HEK293 (cell line): Measurements from ENCODE around the gene PDLIM5.

Experiments
- HOXA7 ChIP-seq: sonication (generic); formaldehyde crosslinking; IDR thresholded peaks from 2 replicates; pipeline ENCODE4 v1.8.1; 2022; ENCODE audit warnings: missing genetic modification reagents, borderline replicate concordance
- ZFHX2 ChIP-seq: fragments of 450-650 bp; formaldehyde crosslinking; conservative IDR thresholded peaks from 2 replicates; pipeline ENCODE4 v1.5.1; 2016; ENCODE audit warnings: missing biosample characterization, missing genetic modification characterization
- ZFP41 ChIP-seq: fragments of 450-650 bp; formaldehyde crosslinking; IDR thresholded peaks from 2 replicates; pipeline ENCODE4 v1.5.1; 2016; ENCODE audit warnings: missing biosample characterization, missing genetic modification characterization, borderline replicate concordance
- ZNF133 ChIP-seq: fragments of 450-650 bp; formaldehyde crosslinking; IDR thresholded peaks from 2 replicates; pipeline ENCODE4 v1.5.1; 2016; ENCODE audit warnings: missing biosample characterization, missing genetic modification characterization
- ZNF274 ChIP-seq, 2 experiments: fragments of 200-500 bp in 1 of 2; fragments of 450-650 bp in 1 of 2; sonication (Bioruptor generic) in 1 of 2; formaldehyde crosslinking in 1 of 2; IDR thresholded peaks; 2 replicates each; pipeline versions ENCODE4 v1.5.1 to v1.6.1; 2014 to 2016; ENCODE audit warnings: borderline replicate concordance in 1 of 2, inconsistent platforms in 1 of 2, low read length in 1 of 2, missing biosample characterization in 1 of 2, missing genetic modification characterization in 1 of 2
- ZNF639 ChIP-seq: fragments of 450-650 bp; formaldehyde crosslinking; IDR thresholded peaks from 2 replicates; pipeline ENCODE4 v1.5.1; 2016; ENCODE audit warnings: missing biosample characterization, missing genetic modification characterization
- TF ChIP-seq, protein P1 (sequence below): fragments of 450-650 bp; formaldehyde crosslinking; IDR thresholded peaks from 2 replicates; pipeline ENCODE4 v1.5.1; 2016; ENCODE audit warnings: missing biosample characterization, missing genetic modification characterization

- TF ChIP-seq, protein P1, sequence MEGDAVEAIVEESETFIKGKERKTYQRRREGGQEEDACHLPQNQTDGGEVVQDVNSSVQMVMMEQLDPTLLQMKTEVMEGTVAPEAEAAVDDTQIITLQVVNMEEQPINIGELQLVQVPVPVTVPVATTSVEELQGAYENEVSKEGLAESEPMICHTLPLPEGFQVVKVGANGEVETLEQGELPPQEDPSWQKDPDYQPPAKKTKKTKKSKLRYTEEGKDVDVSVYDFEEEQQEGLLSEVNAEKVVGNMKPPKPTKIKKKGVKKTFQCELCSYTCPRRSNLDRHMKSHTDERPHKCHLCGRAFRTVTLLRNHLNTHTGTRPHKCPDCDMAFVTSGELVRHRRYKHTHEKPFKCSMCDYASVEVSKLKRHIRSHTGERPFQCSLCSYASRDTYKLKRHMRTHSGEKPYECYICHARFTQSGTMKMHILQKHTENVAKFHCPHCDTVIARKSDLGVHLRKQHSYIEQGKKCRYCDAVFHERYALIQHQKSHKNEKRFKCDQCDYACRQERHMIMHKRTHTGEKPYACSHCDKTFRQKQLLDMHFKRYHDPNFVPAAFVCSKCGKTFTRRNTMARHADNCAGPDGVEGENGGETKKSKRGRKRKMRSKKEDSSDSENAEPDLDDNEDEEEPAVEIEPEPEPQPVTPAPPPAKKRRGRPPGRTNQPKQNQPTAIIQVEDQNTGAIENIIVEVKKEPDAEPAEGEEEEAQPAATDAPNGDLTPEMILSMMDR (tag by site-specific recombination): no peak
- TF ChIP-seq ZNF639 (no peak), ZNF133 (no peak), ZFHX2 (no peak), ZNF274 (IDR thresholded peaks at IDR 0.05; ENCODE audit: low read length) (no peak), ZNF274 (tag by site-specific recombination; IDR thresholded peaks at IDR 0.05; ENCODE audit: borderline replicate concordance) (no peak), HOXA7 (no peak), ZFP41 (tag by site-specific recombination) (no peak)
Measured at GRCh38 chr4:94453391-94453963, 1.7 kb downstream of the PDLIM5 start.
